G401 (cell line): ENCODE results near the gene AP3S1. TPM values are rescaled to one million over a fixed set of nuclear protein-coding genes. Genes with fewer than 3 reads are reported as not detected.
"Not testable (repeated sequence)": the region's sequence is repeated elsewhere in the genome, so short reads cannot be mapped to it uniquely, and the experiment has no call there.

ENCODE experiments used
- DNase-seq: peaks from one replicate; pipeline ENCODE4 v3.0.0-alpha.2; 2015; ENCODE audit warnings: low spot score
- in situ Hi-C: cut with HindIII; loops from 2 replicates; pipeline ENCODE4 v1.10.0; 2016; ENCODE audit warnings: low sequenced_read_pairs, mixed read lengths
- total RNA-seq: library from RNA; depleted of rRNA; stranded (reverse); fragments of >200 nt; shearing (Covaris generic); gene quantifications from 2 replicates; pipeline ENCODE4 v1.2.3, GENCODE V29; 2014

Gene AP3S1
- total RNA-seq, 1 experiment from 2014 or later = 39.2 TPM

DNA sequence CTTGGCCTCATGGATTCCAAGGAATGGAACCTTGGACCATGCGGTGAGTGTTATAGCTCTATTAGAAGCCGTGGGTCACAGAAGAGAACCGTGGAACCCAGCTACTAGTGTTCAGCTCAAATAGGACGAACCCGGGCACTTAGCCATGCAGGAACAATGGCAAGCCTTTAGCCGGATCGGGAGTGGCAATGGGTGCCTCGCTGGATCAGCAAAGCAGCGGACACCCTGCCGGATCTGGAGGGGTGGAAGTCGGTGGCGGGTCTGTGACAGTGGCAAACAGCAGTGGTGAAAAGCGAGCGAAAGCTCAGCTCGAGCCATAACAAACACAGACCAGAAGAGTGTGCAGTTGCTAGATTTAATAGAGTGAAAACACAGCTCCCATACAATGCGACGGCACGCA, 22.9 kb upstream of the AP3S1 start:
- in situ Hi-C loops = no loop called here
- no peak for DNase-seq

DNA sequence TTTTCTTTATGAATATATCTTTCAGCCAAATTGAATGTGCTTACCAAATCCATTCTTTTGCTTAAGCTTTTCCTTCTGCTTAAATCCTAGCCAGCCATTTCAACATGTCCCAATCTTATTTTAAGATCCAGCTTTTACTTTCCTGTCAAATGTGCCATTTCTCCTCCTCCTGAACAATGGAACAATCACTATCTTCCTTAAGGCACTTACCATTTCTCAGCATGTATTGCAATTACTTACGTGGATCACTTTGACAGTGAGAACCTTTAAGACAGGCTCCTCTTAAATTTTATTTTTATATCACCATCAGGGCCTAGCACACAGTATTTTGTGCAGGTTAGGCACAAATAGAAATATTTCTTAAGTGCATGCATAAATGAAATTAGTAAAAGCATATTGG, 20.9 kb upstream of the AP3S1 start:
- in situ Hi-C loops = no loop called here
- no peak for DNase-seq

GRCh38 chr5:115824983-115825382, 16.8 kb upstream of the AP3S1 start:
- DNase-seq, in situ Hi-C loops: not testable (repeated sequence)

DNA sequence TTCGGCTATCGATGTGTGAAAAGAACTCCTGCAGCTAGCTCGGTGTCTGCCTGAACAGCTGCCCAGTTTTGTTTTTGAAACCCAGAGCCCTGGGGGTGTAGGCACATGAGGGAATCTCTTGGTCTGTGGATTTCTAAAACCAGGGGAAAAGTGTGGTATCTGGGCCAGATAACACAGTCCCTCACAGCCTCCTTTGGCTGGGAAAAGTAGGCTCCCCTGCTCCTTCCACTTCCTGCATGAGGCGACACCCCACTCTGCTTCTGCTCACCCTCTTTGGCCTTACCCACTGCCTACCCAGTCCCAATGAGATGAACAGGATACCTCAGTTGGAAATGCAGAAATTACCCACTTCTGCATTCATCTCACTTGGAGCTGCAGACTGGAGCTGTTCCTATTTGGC, 15.8 kb upstream of the AP3S1 start:
- in situ Hi-C loops = no loop called here

GRCh38 chr5:115829913-115830312, 11.8 kb upstream of the AP3S1 start:
- no peak for DNase-seq
- in situ Hi-C loops = no loop called here

More for the DNA sequence above, 15.8 kb upstream of the AP3S1 start:
- no peak for DNase-seq

- peak; percentile 62 for DNase-seq
These were observed 10.5 kb upstream of the AP3S1 start for GRCh38 chr5:115831163-115831768.

DNA sequence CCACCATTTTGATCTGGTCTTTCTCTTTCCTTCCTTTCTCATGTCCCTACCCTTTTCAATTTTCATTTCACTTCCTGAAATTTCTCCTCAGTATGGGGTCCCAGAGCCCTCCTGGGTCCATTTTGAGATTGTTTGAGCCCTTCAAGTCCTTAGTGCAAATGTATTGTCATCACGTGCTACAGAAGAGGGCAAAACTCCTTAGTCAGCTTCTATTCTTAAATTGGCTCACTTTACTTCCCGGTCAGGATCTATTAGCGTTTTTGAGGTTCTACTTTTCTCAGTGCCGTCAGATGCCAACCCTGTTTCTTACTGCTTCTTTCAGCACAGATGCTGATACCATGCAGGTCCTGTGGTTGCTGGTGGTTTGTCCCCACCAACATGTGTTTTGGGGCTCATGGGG, 6.3 kb upstream of the AP3S1 start:
- in situ Hi-C loops = no loop called here
- no peak for DNase-seq

More at GRCh38 chr5:115831163-115831768, 10.5 kb upstream of the AP3S1 start:
- in situ Hi-C loops = no loop called here

DNA sequence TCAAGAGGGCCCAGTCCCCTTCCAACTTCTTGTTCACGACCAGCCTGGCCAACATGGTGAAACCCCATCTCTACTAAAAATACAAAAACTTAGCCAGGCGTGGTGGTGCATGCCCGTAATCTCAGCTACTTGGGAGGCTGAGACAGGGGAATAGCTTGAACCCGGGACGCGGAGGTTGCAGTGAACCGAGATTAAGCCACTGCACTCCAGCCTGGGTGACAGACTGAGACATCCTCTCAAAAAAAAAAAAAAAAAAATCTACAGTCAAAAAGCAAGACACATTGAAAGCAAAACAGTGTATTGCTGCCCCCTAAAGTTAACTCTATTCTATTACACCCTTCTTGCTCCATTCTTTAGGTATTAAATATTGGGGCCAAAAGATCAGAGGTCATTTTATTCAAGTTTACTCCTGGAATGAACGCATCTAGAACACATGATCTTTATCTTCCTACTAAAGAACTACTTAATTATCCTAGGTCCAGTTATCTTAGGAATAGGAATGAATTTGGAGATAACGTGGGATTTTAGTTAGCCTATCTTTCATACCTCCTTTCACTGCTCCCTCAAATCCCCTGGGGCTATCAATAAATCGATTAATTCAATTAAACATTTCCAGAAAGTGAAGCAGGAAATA, 2.7 kb upstream of the AP3S1 start:
- peak; percentile 74 for DNase-seq
- in situ Hi-C loops = no loop called here

DNA sequence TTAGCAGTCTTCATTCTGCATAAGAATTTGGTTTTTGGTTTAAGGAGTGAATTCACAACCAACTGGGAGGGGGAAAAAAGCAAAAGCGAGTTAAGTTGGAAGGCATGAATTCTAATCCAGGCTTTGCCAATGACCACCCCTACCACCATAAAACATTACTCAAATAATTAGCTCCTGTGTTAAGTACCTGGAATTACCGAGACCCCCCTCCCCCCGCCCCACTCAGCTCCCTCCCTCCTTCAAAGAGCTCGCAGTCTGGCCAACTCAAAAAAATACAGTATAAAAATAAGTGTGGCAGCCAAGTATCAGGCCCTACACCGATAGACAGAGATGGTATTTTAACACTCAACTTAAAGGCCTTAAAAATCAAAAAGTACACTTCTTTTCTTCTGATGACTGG, 862 bp upstream of the AP3S1 start:
- in situ Hi-C loops = no loop called here
- peak; percentile 21 for DNase-seq

GRCh38 chr5:115842089-115842935, 577 bp downstream of the AP3S1 start:
- in situ Hi-C loops = no loop called here
- DNase-seq = peak; percentile 55

DNA sequence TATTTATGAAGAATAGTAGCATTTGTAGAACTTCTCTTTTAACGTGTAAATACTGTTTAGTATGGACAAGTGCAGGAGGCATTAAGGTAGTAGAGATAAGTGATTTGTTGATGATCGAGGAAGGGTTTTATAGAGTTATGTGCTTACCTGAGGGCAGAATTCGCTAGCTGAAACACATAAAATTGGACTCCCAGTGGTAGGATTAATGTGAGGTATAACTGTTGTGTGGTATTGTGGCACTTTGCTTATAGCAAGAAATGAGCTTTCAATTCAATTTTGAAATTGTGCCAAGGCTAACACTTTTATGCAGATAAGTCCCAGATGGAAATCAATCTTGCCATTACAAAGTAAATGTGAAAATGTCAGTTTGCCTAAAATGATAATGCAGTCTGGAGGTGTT, 1.2 kb downstream of the AP3S1 start:
- peak; percentile 35 for DNase-seq
- in situ Hi-C loops = no loop called here

GRCh38 chr5:115843444-115844130, 1.9 kb downstream of the AP3S1 start:
- in situ Hi-C loops = no loop called here
- no peak for DNase-seq

DNA sequence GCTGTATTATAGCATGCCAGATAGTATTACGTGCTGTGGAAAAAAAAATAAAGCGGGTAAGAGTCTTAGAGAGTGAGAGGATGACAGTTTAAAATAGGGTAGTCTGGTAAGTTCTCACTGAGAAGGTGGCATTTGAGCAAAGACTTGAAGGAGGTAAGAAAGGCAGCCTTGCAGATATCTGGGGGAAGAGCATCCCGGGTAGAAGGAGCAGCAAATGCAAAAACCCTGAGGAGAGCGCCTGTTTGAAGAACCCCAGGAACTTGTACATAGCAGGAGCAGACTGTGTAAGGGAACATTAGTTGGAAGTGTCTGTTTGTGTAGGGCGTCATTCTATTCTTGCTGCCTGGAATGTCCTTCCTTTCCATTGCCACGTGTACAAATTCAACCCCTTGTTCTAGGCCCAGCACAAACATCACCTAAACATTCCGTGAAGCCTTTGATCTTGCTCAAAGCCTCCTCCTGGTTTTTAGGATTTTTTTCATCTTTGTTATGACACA, 2.6 kb downstream of the AP3S1 start:
- no peak for DNase-seq
- in situ Hi-C loops = no loop called here

DNA sequence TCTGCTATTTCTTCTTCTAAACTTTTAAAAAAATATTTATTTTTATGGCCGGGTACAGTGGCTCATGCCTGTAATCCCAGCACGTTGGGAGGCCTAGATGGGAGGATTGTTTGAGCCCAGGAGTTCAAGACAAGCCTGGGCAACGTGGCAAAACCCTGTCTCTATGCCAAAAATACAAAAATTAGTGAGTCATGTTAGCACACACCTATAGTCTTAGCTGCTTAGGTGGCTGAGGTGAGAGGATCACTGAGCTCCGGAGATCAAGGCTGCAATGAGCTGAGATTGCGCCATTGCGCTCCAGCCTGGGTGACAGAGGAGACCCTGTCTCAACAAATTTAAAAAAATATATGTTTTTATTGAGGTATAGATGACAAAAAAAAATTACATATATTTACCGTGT, 5.6 kb downstream of the AP3S1 start:
- DNase-seq = no peak
- in situ Hi-C loops = no loop called here

GRCh38 chr5:115849258-115849798, 7.6 kb downstream of the AP3S1 start:
- in situ Hi-C loops = no loop called here
- DNase-seq = no peak

DNA sequence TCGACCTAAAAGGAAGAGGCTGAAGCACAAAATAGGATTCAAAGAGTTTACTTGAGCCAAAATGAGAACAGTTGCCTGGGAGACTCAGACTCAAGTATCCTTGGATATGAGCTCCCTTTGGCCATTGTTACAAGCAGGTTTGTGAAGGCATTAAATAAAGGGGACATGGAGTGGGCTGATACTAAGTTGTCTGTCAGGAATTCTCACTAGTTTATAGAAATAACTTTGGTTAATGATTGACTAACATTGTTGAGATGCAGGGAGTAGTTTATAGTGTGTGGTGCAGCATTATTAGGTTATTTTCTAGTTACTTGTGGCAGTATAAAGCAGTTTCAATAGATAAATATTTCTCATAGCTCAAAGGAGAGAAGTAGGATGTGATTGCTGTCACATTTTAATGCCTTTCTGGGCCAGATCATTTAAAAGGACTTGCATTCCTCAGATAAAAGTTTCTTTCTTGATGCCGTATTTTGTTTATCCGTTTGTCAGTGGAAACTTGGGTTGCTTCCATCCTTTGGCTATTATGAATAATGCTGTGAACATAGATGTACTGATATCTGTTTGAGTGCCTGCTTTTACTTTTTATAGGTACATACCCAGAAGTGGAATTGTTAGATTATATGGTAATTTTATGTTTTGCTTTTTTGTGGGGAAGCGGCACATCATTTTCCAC, 9.1 kb downstream of the AP3S1 start:
- in situ Hi-C loops = no loop called here
- no peak for DNase-seq

DNA sequence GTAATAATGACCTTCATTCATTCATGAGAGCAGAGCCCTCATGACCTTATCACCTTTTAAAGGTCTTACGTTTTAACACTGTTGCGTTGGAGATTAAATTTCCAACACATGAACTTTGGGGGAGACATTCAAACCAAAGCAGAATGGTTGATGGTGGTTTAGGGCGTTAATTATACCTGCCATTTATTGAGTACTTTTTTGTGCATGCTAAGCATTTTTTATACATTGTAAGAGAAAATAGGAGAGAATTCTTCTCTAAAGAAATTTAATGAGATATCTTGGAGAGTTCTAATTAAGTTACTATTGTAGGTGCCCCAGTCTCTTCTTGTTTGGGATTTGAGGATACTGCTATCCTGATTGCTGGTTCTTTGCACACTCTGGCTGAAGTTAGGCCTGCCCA, 12.4 kb downstream of the AP3S1 start:
- in situ Hi-C loops = no loop called here
- no peak for DNase-seq

GRCh38 chr5:115855959-115856358, 14.2 kb downstream of the AP3S1 start:
- no peak for DNase-seq
- in situ Hi-C loops = no loop called here

GRCh38 chr5:115857057-115857479, 15.3 kb downstream of the AP3S1 start:
- in situ Hi-C loops = no loop called here
- no peak for DNase-seq
